SU-DHL-6 (cell line): ENCODE measurements around the gene KRT14.

Source experiments
- CTCF ChIP-seq: fragments of 200-600 bp; sonication (generic); IDR thresholded peaks from one replicate; pipeline ENCODE4 v1.5.1; 2017; ENCODE audit warnings: antibody characterized with exemption, mild to moderate bottlenecking, low read length, moderate library complexity; ENCODE audit not compliant: insufficient read depth, poor library complexity, severe bottlenecking
- EZH2phosphoT487 ChIP-seq: fragments of 200-600 bp; sonication (generic), shearing (Covaris generic); conservative IDR thresholded peaks from 2 replicates; pipeline ENCODE4 v1.6.1; 2018; ENCODE audit warnings: mild to moderate bottlenecking, antibody characterized with exemption, low read length, moderate library complexity, mixed read lengths

- TF ChIP-seq CTCF (no peak), EZH2phosphoT487 (no peak)
These were observed 41.8 kb downstream of the KRT14 start for GRCh38 chr17:41544935-41545334.
